ENCODE measurements around the gene WHRN. TPM values are rescaled to one million over a fixed set of nuclear protein-coding genes. Genes with fewer than 3 reads are reported as not detected.

WHRN gene
- total RNA-seq (2022): 1.4 and 1.6 TPM in 2 replicates
- Bru-seq, nascent RNA: percentile 31 among the genes with signal in this experiment
- BruChase-seq, experiment 1, labeled RNA remaining after a 2-hour chase: percentile 31 among the genes with signal in this experiment
- percentile 29 among the genes with signal in this experiment for BruChase-seq, experiment 2, labeled RNA remaining after a 6-hour chase
- long read RNA-seq, partial matches to known transcripts: 0 of 2 reads
- long read RNA-seq, other reads (novel, unspliced or antisense): 2 of 2 reads

DNA sequence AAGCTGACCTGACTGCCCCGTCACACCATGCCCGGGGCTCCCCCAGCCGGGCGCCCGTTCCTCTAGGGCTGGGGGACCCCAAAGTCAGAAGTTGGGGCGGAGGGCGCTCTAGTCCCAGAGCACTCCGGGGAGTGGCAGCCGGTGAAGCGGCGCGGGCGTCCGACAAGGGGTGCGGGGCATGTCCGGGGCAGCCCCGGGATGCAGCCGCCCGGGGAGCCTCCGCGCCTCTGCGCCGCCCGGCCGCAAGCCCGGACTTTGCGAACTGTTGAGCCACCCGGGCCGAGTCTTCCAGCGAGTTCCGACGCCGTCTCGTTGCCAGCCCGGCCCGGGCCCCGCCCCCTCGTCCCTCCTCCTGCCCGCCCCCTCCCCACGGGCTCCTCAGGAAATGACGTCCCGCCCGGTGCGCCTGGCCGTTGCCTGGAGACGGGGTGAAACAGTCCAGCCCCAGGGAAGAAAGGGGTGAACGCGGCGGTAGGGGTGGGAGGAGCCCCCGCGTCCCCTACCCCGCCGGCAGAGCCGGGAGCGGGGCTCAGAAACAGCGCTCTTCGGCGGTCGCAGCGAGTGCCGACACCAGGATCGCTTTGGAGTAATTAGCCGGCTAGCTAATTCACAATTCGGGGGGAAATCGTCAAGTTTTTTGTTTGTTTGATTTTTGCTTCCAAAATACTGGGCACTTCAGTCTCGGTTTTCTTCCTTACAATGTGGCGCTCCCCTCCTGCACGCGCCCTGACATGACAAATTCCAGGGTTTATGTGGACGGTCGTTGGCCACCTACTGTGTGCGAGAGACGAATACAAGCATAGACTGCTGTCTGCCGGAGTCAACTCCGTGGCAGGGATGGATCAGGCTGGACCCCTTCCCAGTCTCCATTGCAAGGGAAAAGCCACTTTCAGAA, at the start of gene WHRN:
TSS of gene WHRN (minus strand) at position 287 of the 895 bp plus-strand sequence. CDS start 672 bp downstream, outside the sequence.
- Histone ChIP-seq H3K9me3 (no peaks in the 10 kb centered on the region), H3K4me3 (ENCODE audit: low read depth, low read length) (peak within 1 kb of the TSS; percentile 45), H3K36me3 (ENCODE audit: control insufficient read depth, insufficient read depth, low read length) (no peaks in the 10 kb centered on the region), H3K4me1 (peaks cover 4% of the 10 kb centered on the region; the same call in 1 of the 2 replicates), H3K27me3 (replicated peaks; ENCODE audit: control insufficient read depth, insufficient read depth, low read length) (peaks cover 1% of the 10 kb centered on the region; the same call in 1 of the 2 replicates)
- Mint-ChIP-seq H3K27me3 (ENCODE audit: insufficient read depth, unreplicated experiment) (peaks cover 24% of the 10 kb centered on the region), H3K27ac (ENCODE audit: unreplicated experiment) (peak within 1 kb of the TSS; percentile 95), H3K4me1 (ENCODE audit: low read depth, unreplicated experiment) (peaks cover 12% of the 10 kb centered on the region), H3K36me3 (ENCODE audit: insufficient read depth, unreplicated experiment) (no peaks in the 10 kb centered on the region), H3K4me3 (ENCODE audit: unreplicated experiment) (peak within 1 kb of the TSS; percentile 88), H3K9me3 (ENCODE audit: unreplicated experiment) (no peaks in the 10 kb centered on the region)
- TF ChIP-seq, protein P1, sequence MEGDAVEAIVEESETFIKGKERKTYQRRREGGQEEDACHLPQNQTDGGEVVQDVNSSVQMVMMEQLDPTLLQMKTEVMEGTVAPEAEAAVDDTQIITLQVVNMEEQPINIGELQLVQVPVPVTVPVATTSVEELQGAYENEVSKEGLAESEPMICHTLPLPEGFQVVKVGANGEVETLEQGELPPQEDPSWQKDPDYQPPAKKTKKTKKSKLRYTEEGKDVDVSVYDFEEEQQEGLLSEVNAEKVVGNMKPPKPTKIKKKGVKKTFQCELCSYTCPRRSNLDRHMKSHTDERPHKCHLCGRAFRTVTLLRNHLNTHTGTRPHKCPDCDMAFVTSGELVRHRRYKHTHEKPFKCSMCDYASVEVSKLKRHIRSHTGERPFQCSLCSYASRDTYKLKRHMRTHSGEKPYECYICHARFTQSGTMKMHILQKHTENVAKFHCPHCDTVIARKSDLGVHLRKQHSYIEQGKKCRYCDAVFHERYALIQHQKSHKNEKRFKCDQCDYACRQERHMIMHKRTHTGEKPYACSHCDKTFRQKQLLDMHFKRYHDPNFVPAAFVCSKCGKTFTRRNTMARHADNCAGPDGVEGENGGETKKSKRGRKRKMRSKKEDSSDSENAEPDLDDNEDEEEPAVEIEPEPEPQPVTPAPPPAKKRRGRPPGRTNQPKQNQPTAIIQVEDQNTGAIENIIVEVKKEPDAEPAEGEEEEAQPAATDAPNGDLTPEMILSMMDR (IDR thresholded peaks at IDR 0.05; ENCODE audit: insufficient read depth in 1 of 2, low read depth in 1 of 2, low read length in 1 of 2, severe bottlenecking in 1 of 2, unreplicated experiment in 1 of 2): no peak
- intact Hi-C loops (cut with micrococcal nuclease; ENCODE audit: unreplicated experiment): loop anchor here (5.0 kb wide), 1 partner anchor 402 kb away; no protein-coding TSS in a partner anchor
- DNase-seq: peak; percentile 94 to 95
- POLR2A ChIA-PET: interaction anchor here (1.8 kb wide), 1 partner anchor 82 kb away, joined by 4 read pairs; the partner anchor contains the start of gene ATP6V1G1
- CTCF ChIA-PET: interaction anchor here (0.7 kb wide), 1 partner anchor 118 kb away, joined by 3 read pairs; no protein-coding TSS in a partner anchor
- BruUV-seq (replicated peaks): no TSS peak

DNA sequence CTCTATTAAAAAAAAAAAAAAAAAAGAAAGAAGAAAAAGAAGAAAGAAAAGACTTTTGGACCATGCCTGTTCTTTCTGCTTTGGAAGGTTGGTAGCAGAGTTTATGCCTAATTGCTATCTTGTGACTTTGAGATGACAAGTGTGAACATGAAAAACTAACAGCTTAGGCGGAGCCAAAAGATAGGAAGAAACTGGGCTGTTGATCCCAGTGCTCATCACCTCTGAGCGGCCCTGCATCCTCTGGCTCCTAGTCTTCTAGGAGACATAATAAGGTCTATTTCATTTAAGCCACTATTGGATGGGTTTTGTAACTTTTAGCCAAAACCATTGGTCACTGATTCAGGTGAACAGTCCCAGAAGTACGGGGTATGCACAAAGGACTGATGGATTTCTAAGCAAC, 47.9 kb upstream of the WHRN start:
- no peak overlapping the region for H3K4me3 ChIP-seq (ENCODE audit: low read depth, low read length)
- Mint-ChIP-seq H3K4me1 (ENCODE audit: low read depth, unreplicated experiment) (peaks cover 13% of the 10 kb centered on the region), H3K27me3 (ENCODE audit: insufficient read depth, unreplicated experiment) (peaks cover 4% of the 10 kb centered on the region), H3K27ac (ENCODE audit: unreplicated experiment) (no peak overlapping the region), H3K36me3 (ENCODE audit: insufficient read depth, unreplicated experiment) (no peaks in the 10 kb centered on the region), H3K4me3 (ENCODE audit: unreplicated experiment) (no peak overlapping the region), H3K9me3 (ENCODE audit: unreplicated experiment) (no peaks in the 10 kb centered on the region)
- ChIA-PET POLR2A (no interaction called here), CTCF (no interaction called here)
- TF ChIP-seq, protein P1 (IDR thresholded peaks at IDR 0.05; ENCODE audit: insufficient read depth in 1 of 2, low read depth in 1 of 2, low read length in 1 of 2, severe bottlenecking in 1 of 2, unreplicated experiment in 1 of 2): no peak
- H3K4me1 ChIP-seq: peaks cover 19% of the 10 kb centered on the region
- intact Hi-C loops (cut with micrococcal nuclease; ENCODE audit: unreplicated experiment): no loop called here
- no peaks in the 10 kb centered on the region for H3K9me3 ChIP-seq
- BruUV-seq (replicated peaks): no TSS peak
- no peaks in the 10 kb centered on the region for H3K36me3 ChIP-seq (ENCODE audit: control insufficient read depth, insufficient read depth, low read length)
- no peak for DNase-seq
- H3K27me3 ChIP-seq (replicated peaks; ENCODE audit: control insufficient read depth, insufficient read depth, low read length): no peaks in the 10 kb centered on the region

DNA sequence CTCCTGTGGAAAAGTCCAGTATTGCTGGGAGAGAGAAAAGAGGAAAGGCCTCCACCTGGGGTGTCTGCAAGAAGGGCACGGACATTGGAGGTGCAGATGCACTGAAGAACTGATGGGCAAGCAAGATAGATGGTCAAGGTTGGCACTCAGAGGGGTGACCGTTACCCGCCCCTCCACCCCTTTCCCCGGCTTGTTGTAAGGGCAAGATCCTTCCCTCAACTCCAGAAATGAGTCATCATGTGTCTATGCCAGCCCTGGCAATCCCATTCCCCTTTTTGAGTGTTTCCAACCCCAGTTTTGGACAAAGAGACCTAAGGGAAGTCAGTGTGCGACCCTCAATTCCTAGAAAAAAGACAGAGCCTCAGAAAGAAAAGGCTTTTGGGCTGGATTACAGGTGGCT, 47.4 kb upstream of the WHRN start:
- Histone ChIP-seq H3K4me1 (peaks cover 14% of the 10 kb centered on the region), H3K36me3 (ENCODE audit: control insufficient read depth, insufficient read depth, low read length) (no peaks in the 10 kb centered on the region), H3K4me3 (ENCODE audit: low read depth, low read length) (no peak overlapping the region), H3K27me3 (replicated peaks; ENCODE audit: control insufficient read depth, insufficient read depth, low read length) (no peaks in the 10 kb centered on the region), H3K9me3 (no peaks in the 10 kb centered on the region)
- peaks cover 4% of the 10 kb centered on the region for H3K27me3 Mint-ChIP-seq (ENCODE audit: insufficient read depth, unreplicated experiment)
- ChIA-PET CTCF (no interaction called here), POLR2A (no interaction called here)
- H3K27ac Mint-ChIP-seq (ENCODE audit: unreplicated experiment): no peak overlapping the region
- no peak for DNase-seq
- BruUV-seq (replicated peaks): no TSS peak
- no peak overlapping the region for H3K4me3 Mint-ChIP-seq (ENCODE audit: unreplicated experiment)
- H3K4me1 Mint-ChIP-seq (ENCODE audit: low read depth, unreplicated experiment): peaks cover 8% of the 10 kb centered on the region
- H3K9me3 Mint-ChIP-seq (ENCODE audit: unreplicated experiment): no peaks in the 10 kb centered on the region
- TF ChIP-seq, protein P1 (IDR thresholded peaks at IDR 0.05; ENCODE audit: insufficient read depth in 1 of 2, low read depth in 1 of 2, low read length in 1 of 2, severe bottlenecking in 1 of 2, unreplicated experiment in 1 of 2): no peak
- intact Hi-C loops (cut with micrococcal nuclease; ENCODE audit: unreplicated experiment): no loop called here
- H3K36me3 Mint-ChIP-seq (ENCODE audit: insufficient read depth, unreplicated experiment): no peaks in the 10 kb centered on the region
